Smooth muscle cell (in vitro differentiated cells): Measurements from ENCODE around the gene ALDH1A2. TPM values are rescaled to one million over a fixed set of nuclear protein-coding genes. Genes with fewer than 3 reads are reported as not detected.

ENCODE experiments used
- DNase-seq: peaks from one replicate; lab custom pipeline; 2025; ENCODE audit not compliant: unreplicated experiment; lab: John Stamatoyannopoulos, UW
- H2AFZ ChIP-seq: fragments of 200-600 bp; sonication (generic); 2 replicates; pipeline ENCODE4 v1.6.0; 2016; ENCODE audit warnings: antibody characterized with exemption, low read depth, mild to moderate bottlenecking
- H3F3A ChIP-seq: fragments of 200-600 bp; sonication (generic); 2 replicates; pipeline ENCODE4 v1.6.0; 2017; ENCODE audit warnings: antibody characterized with exemption, low read depth
- H3K27ac ChIP-seq: fragments of 200-600 bp; sonication (generic); 2 replicates; pipeline ENCODE4 v1.5.1; 2016; ENCODE audit warnings: low read depth, mild to moderate bottlenecking
- H3K27me3 ChIP-seq: fragments of 200-600 bp; sonication (generic); 2 replicates; pipeline ENCODE4 v1.6.1; 2016; ENCODE audit warnings: low read depth, mild to moderate bottlenecking
- H3K36me3 ChIP-seq: fragments of 200-600 bp; sonication (generic); 2 replicates; pipeline ENCODE4 v1.5.1; 2016; ENCODE audit warnings: low read depth
- H3K4me1 ChIP-seq: fragments of 200-600 bp; sonication (generic); 2 replicates; pipeline ENCODE4 v1.5.1; 2016; ENCODE audit warnings: low read depth
- H3K4me2 ChIP-seq: fragments of 200-600 bp; sonication (generic); 2 replicates; pipeline ENCODE4 v1.6.0; 2016; ENCODE audit warnings: mild to moderate bottlenecking
- H3K4me3 ChIP-seq: fragments of 200-600 bp; sonication (generic); 2 replicates; pipeline ENCODE4 v1.5.1; 2016; ENCODE audit warnings: mild to moderate bottlenecking
- H3K79me2 ChIP-seq: fragments of 200-600 bp; sonication (generic); 2 replicates; pipeline ENCODE4 v1.6.0; 2016; ENCODE audit warnings: low read depth, mild to moderate bottlenecking
- H3K9ac ChIP-seq: fragments of 200-600 bp; sonication (generic); 2 replicates; pipeline ENCODE4 v1.6.0; 2016; ENCODE audit warnings: low read depth
- H3K9me3 ChIP-seq: fragments of 200-600 bp; sonication (generic); replicated peaks from 2 replicates; pipeline ENCODE4 v1.5.1; 2016; ENCODE audit warnings: low read depth
- H4K20me1 ChIP-seq: fragments of 200-600 bp; sonication (generic); 2 replicates; pipeline ENCODE4 v1.6.0; 2016; ENCODE audit warnings: low read depth
- CTCF ChIP-seq: fragments of 200-600 bp; sonication (generic); IDR thresholded peaks from 2 replicates; pipeline ENCODE4 v1.5.1; 2017; ENCODE audit warnings: borderline replicate concordance, mild to moderate bottlenecking, antibody characterized with exemption; ENCODE audit not compliant: insufficient read depth, poor library complexity, severe bottlenecking
- WGBS: methylation state at CpG from one replicate; pipeline ENCODE4 v1.1.7; 2016; ENCODE audit warnings: low lambda C conversion rate; 5-methylcytosine and 5-hydroxymethylcytosine counted together
- polyA plus RNA-seq: library from polyadenylated mRNA; unstranded; fragments of >200 nt; fragmentation: Nextera tagmentation; extraction: Ambion mirVana; gene quantifications from 2 replicates; pipeline ENCODE4 v1.2.1, GENCODE V29; 2016
- total RNA-seq: library from RNA; depleted of rRNA; stranded (reverse); fragments of >200 nt; gene quantifications from 2 replicates; pipeline ENCODE4 v1.2.3, GENCODE V29; 2014

ALDH1A2 gene
- total and polyA plus RNA-seq, 2 experiments from 2014 or later = 0.49 to 2.9 TPM

- no peaks in the 10 kb centered on the region for H3K4me1 ChIP-seq
- H2AFZ ChIP-seq = no peak overlapping the region
- no peaks in the 10 kb centered on the region for H4K20me1 ChIP-seq
- H3K27ac ChIP-seq = no peak overlapping the region
- H3K36me3 ChIP-seq = no peaks in the 10 kb centered on the region
- no peak overlapping the region for H3K4me2 ChIP-seq
- no peaks in the 10 kb centered on the region for H3K27me3 ChIP-seq
- no peak for DNase-seq
- H3F3A ChIP-seq = no peaks in the 10 kb centered on the region
- no peak overlapping the region for H3K9ac ChIP-seq
- TF ChIP-seq CTCF = no peak
- WGBS = 74% methylated on average over 2 of the region's 2 CpGs
- no peaks in the 10 kb centered on the region for H3K79me2 ChIP-seq
- no peak overlapping the region for H3K4me3 ChIP-seq
- no peaks in the 10 kb centered on the region for H3K9me3 ChIP-seq
Measured at GRCh38 chr15:57919754-57920153, 145.8 kb downstream of the ALDH1A2 start.

GRCh38 chr15:57917998-57918397, 147.5 kb downstream of the ALDH1A2 start:
- no peaks in the 10 kb centered on the region for H3K79me2 ChIP-seq
- H4K20me1 ChIP-seq = no peaks in the 10 kb centered on the region
- no peak overlapping the region for H3K4me2 ChIP-seq
- H3K9ac ChIP-seq = no peak overlapping the region
- H3K4me1 ChIP-seq = no peaks in the 10 kb centered on the region
- TF ChIP-seq CTCF = no peak
- H3K27ac ChIP-seq = no peak overlapping the region
- no peaks in the 10 kb centered on the region for H3K27me3 ChIP-seq
- no peak overlapping the region for H2AFZ ChIP-seq
- no peaks in the 10 kb centered on the region for H3K9me3 ChIP-seq
- no peak for DNase-seq
- H3K36me3 ChIP-seq = no peaks in the 10 kb centered on the region
- WGBS = 94% methylated on average over 8 of the region's 8 CpGs
- H3K4me3 ChIP-seq = no peak overlapping the region
- no peaks in the 10 kb centered on the region for H3F3A ChIP-seq

- H3K4me3 ChIP-seq = no peak overlapping the region
- H3K9ac ChIP-seq = no peak overlapping the region
- H3K36me3 ChIP-seq = no peaks in the 10 kb centered on the region
- H3F3A ChIP-seq = no peaks in the 10 kb centered on the region
- no peaks in the 10 kb centered on the region for H3K4me1 ChIP-seq
- no peak overlapping the region for H3K4me2 ChIP-seq
- no peak for DNase-seq
- H2AFZ ChIP-seq = no peak overlapping the region
- no peak overlapping the region for H3K27ac ChIP-seq
- no peaks in the 10 kb centered on the region for H4K20me1 ChIP-seq
- no peak for TF ChIP-seq CTCF
- H3K9me3 ChIP-seq = no peaks in the 10 kb centered on the region
- WGBS = 93% methylated on average over 7 of the region's 8 CpGs
- no peaks in the 10 kb centered on the region for H3K79me2 ChIP-seq
- H3K27me3 ChIP-seq = no peaks in the 10 kb centered on the region
Measured at GRCh38 chr15:57916695-57917094, 148.8 kb downstream of the ALDH1A2 start.

GRCh38 chr15:57915827-57916531, 149.5 kb downstream of the ALDH1A2 start:
- no peak overlapping the region for H3K4me3 ChIP-seq
- no peak overlapping the region for H3K9ac ChIP-seq
- no peaks in the 10 kb centered on the region for H3K79me2 ChIP-seq
- no peaks in the 10 kb centered on the region for H3F3A ChIP-seq
- no peak for DNase-seq
- H2AFZ ChIP-seq = no peak overlapping the region
- H3K4me1 ChIP-seq = no peaks in the 10 kb centered on the region
- no peaks in the 10 kb centered on the region for H3K27me3 ChIP-seq
- no peak overlapping the region for H3K4me2 ChIP-seq
- H3K36me3 ChIP-seq = no peaks in the 10 kb centered on the region
- no peaks in the 10 kb centered on the region for H4K20me1 ChIP-seq
- 88% methylated on average over 15 of the region's 15 CpGs for WGBS
- no peak for TF ChIP-seq CTCF
- no peak overlapping the region for H3K27ac ChIP-seq
- H3K9me3 ChIP-seq = no peaks in the 10 kb centered on the region
